A673 (cell line): ENCODE results near the gene GNA15. TPM values are rescaled to one million over a fixed set of nuclear protein-coding genes. Genes with fewer than 3 reads are reported as not detected.

Experiments
- BruUV-seq: library from RNA; stranded (reverse); fragments of 400-500 nt; replicated peaks from 2 replicates; lab custom pipeline; 2021; lab: Mats Ljungman, UMichigan
- CTCF ChIA-PET: fragments of 300-600 bp; sonication (Branson Sonifier 250); formaldehyde crosslinking; loops from one replicate; lab custom pipeline; 2022; ENCODE audit warnings: antibody characterized with exemption; lab: Charles Lee
- POLR2A ChIA-PET: fragments of 300-600 bp; sonication (Branson Sonifier 250); formaldehyde crosslinking; loops from one replicate; lab custom pipeline; 2022; ENCODE audit warnings: antibody characterized with exemption; ENCODE audit not compliant: low non-redundant PET; lab: Charles Lee
- DNase-seq: peaks from one replicate; pipeline ENCODE4 v3.0.0-alpha.2; 2015; ENCODE audit warnings: low spot score
- H3K27ac ChIP-seq: fragments of 200-600 bp; sonication (generic); 2 replicates; pipeline ENCODE4 v1.5.1; 2016; ENCODE audit warnings: mixed run types, low read depth, mild to moderate bottlenecking, mixed read lengths, antibody characterized with exemption, low read length; ENCODE audit not compliant: poor library complexity, severe bottlenecking
- H3K27me3 ChIP-seq: fragments of 200-600 bp; sonication (generic); replicated peaks from 2 replicates; pipeline ENCODE4 v1.6.1; 2017; ENCODE audit warnings: mixed run types, low read depth, mild to moderate bottlenecking, mixed read lengths, antibody characterized with exemption, low read length; ENCODE audit not compliant: insufficient read depth, poor library complexity
- H3K36me3 ChIP-seq: fragments of 200-600 bp; sonication (generic); 2 replicates; pipeline ENCODE4 v1.6.1; 2016; ENCODE audit warnings: mixed run types, mild to moderate bottlenecking, mixed read lengths, antibody characterized with exemption, low read length; ENCODE audit not compliant: insufficient read depth, poor library complexity, severe bottlenecking
- H3K4me1 ChIP-seq: fragments of 200-600 bp; sonication (generic); 2 replicates; pipeline ENCODE4 v1.6.1; 2017; ENCODE audit warnings: mixed run types, mild to moderate bottlenecking, mixed read lengths, antibody characterized with exemption, low read length; ENCODE audit not compliant: insufficient read depth, poor library complexity, severe bottlenecking
- H3K4me3 ChIP-seq: fragments of 200-600 bp; sonication (generic); 2 replicates; pipeline ENCODE4 v1.5.1; 2016; ENCODE audit warnings: low read depth, mixed run types, mild to moderate bottlenecking, mixed read lengths, low read length; ENCODE audit not compliant: poor library complexity, severe bottlenecking
- H3K9me3 ChIP-seq: fragments of 200-600 bp; sonication (generic); 2 replicates; pipeline ENCODE4 v1.6.1; 2016; ENCODE audit warnings: mixed run types, low read depth, mild to moderate bottlenecking, mixed read lengths, antibody characterized with exemption, low read length; ENCODE audit not compliant: poor library complexity, severe bottlenecking
- EZH2 ChIP-seq: fragments of 200-600 bp; sonication (generic); IDR thresholded peaks from 2 replicates; pipeline ENCODE4 v1.6.1; 2017; ENCODE audit warnings: borderline replicate concordance, low read depth, mild to moderate bottlenecking, mixed read lengths, antibody characterized with exemption, low read length; ENCODE audit not compliant: poor library complexity, severe bottlenecking
- intact Hi-C: fragments of 100-400 bp; cut with micrococcal nuclease; formaldehyde crosslinking; loops from one replicate; pipeline ENCODE4 v1.10.0; 2022; ENCODE audit not compliant: unreplicated experiment
- total RNA-seq: library from RNA; stranded (reverse); gene quantifications from 2 replicates; pipeline ENCODE4 v1.2.3, GENCODE V29; 2021
- TF ChIP-seq, protein P1 (sequence below): fragments of 300-800, 200-600 bp; sonication (generic); conservative IDR thresholded peaks from 2 replicates; pipeline ENCODE4 v1.5.1; 2017; ENCODE audit warnings: low read depth, mild to moderate bottlenecking, antibody characterized with exemption, low read length, moderate library complexity, mixed read lengths

The GNA15 gene
- total RNA-seq, 1 experiment from 2014 or later: 0.26 TPM

DNA sequence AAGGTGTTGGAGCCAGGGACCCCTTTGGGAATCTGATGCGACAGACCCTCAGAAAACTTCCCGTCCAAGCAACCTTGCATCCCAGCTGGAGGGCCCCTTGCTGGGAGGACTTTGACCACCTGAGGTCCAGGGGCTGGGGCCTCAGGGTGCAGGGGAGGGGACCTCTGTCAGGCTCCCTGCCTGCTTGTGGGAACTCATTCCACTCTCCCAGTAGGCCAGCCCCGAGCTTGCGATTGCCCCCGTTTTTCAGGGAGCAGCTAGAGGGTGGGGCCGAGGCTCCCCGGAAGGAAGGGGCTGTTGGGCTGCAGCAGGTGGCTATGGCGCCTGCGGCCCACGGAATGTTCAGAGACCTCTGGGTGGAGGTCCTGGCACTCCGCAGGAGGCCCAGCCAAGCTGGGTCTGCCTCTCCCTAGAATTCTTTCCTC, 38.9 kb upstream of the GNA15 start:
- no peak overlapping the region for H3K27ac ChIP-seq
- POLR2A ChIA-PET: no interaction called here

DNA sequence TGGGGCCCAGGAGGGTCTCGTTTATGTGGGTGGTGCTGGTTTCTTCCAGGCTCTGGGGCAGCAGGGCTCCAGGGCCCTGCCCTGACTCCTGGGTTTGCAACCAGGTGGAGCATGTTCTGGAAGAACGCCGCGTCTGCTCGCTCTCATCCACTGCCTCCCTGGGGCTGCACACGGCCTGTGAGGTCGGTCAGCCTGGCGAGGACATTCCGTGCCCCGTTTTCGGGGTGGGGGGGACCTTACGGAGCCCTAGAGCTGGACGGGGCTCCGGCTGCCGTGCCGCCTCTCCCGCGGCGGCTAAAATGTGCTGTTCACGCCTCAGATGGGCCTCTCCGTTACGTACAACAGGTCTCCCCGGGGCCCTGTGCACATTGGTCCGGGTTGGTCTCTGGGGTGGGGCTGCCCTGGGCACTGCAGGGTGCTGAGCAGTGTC, 38.4 kb upstream of the GNA15 start:
- Histone ChIP-seq H3K36me3 (no peaks in the 10 kb centered on the region), H3K9me3 (no peaks in the 10 kb centered on the region), H3K27ac (no peak overlapping the region), H3K4me1 (peaks cover 16% of the 10 kb centered on the region), H3K4me3 (no peak overlapping the region), H3K27me3 (no peaks in the 10 kb centered on the region)
- POLR2A ChIA-PET: interaction anchor here (0.5 kb wide), 1 partner anchor 783 kb away, joined by 4 read pairs; the partner anchor contains the start of gene ATCAY
- no peak for DNase-seq
- intact Hi-C loops: no loop called here
- CTCF ChIA-PET: no interaction called here
- TF ChIP-seq EZH2: no peak
- TF ChIP-seq, protein P1, sequence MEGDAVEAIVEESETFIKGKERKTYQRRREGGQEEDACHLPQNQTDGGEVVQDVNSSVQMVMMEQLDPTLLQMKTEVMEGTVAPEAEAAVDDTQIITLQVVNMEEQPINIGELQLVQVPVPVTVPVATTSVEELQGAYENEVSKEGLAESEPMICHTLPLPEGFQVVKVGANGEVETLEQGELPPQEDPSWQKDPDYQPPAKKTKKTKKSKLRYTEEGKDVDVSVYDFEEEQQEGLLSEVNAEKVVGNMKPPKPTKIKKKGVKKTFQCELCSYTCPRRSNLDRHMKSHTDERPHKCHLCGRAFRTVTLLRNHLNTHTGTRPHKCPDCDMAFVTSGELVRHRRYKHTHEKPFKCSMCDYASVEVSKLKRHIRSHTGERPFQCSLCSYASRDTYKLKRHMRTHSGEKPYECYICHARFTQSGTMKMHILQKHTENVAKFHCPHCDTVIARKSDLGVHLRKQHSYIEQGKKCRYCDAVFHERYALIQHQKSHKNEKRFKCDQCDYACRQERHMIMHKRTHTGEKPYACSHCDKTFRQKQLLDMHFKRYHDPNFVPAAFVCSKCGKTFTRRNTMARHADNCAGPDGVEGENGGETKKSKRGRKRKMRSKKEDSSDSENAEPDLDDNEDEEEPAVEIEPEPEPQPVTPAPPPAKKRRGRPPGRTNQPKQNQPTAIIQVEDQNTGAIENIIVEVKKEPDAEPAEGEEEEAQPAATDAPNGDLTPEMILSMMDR: no peak
- BruUV-seq: no TSS peak

More for the DNA sequence above, 38.9 kb upstream of the GNA15 start:
- Histone ChIP-seq H3K4me1 (peaks cover 16% of the 10 kb centered on the region), H3K9me3 (no peaks in the 10 kb centered on the region), H3K27me3 (no peaks in the 10 kb centered on the region), H3K36me3 (no peaks in the 10 kb centered on the region), H3K4me3 (no peak overlapping the region)
- DNase-seq: no peak
- intact Hi-C loops: no loop called here
- BruUV-seq: no TSS peak
- TF ChIP-seq, protein P1: no peak
- TF ChIP-seq EZH2: no peak
- CTCF ChIA-PET: no interaction called here

DNA sequence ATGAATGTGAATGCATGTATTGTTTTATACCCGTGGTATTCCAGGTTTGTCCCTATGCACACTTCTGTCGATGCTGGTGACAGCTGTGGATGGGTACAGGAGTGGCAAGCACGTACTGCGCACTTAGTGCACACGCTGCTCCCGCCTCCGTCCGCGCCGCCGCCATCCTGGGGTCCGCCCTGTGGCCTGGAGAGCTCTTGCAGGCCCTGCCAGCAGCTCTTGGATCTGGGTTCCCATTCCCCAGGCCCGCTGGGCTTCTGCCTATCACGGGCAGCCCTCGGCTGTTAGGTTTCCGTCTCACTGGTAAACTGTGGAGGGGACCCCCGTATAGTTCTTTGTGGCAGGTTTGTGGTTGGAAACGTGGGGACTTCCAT, 37.7 kb upstream of the GNA15 start:
- Histone ChIP-seq H3K27me3 (no peaks in the 10 kb centered on the region), H3K36me3 (no peaks in the 10 kb centered on the region), H3K4me3 (no peak overlapping the region), H3K4me1 (peaks cover 16% of the 10 kb centered on the region), H3K27ac (peak overlapping the region; percentile 47), H3K9me3 (no peaks in the 10 kb centered on the region)
- TF ChIP-seq EZH2: no peak
- TF ChIP-seq, protein P1: no peak
- ChIA-PET POLR2A (interaction anchor here (0.5 kb wide), 2 partner anchors 85 to 782 kb away, joined by 3 to 4 read pairs; partner anchors contain the start of gene ATCAY), CTCF (no interaction called here)
- no peak for DNase-seq
- intact Hi-C loops: no loop called here
- BruUV-seq: no TSS peak
